Right lobe of liver (tissue), 6 donors: ENCODE data around the gene CACNG4. TPM values are rescaled to one million over a fixed set of nuclear protein-coding genes. Genes with fewer than 3 reads are reported as not detected.

Experiments used
- ATAC-seq, 4 donors: fragments of 200-7000 bp; cut with Tn5 transposase; one replicate each; pipeline ENCODE4 v1.9.1; 2020; ENCODE audit warnings: mild to moderate bottlenecking in 4 of 4, moderate library complexity in 4 of 4
- DNase-seq, 3 donors: peaks; one replicate each; pipeline ENCODE4 v3.0.0-alpha.2; 2020
- H3K27ac ChIP-seq, 3 donors: fragments of 200-600 bp; one replicate each; pipeline ENCODE4 v1.8.0; 2022
- H3K27me3 ChIP-seq, 2 donors: fragments of 200-600 bp; one replicate each; pipeline ENCODE4 v1.8.0; 2022
- H3K36me3 ChIP-seq, 4 donors: fragments of 200-600 bp; sonication (generic) in 1 of 4; one replicate each; pipeline versions ENCODE4 v1.5.1 to v1.8.0; 2017 to 2022; ENCODE audit warnings: control low read depth in 1 of 4
- H3K4me1 ChIP-seq, 4 donors: fragments of 200-600 bp; sonication (generic) in 1 of 4; one replicate each; pipeline versions ENCODE4 v1.5.1 to v1.8.0; 2017 to 2022; ENCODE audit warnings: control low read depth in 1 of 4
- H3K4me3 ChIP-seq, 3 donors: fragments of 200-600 bp; one replicate each; pipeline ENCODE4 v1.8.0; 2022
- H3K9me3 ChIP-seq, 4 donors: fragments of 200-600 bp; sonication (generic) in 1 of 4; one replicate each; pipeline versions ENCODE4 v1.5.1 to v1.8.0; 2017 to 2022; ENCODE audit warnings: control low read depth in 1 of 4
- CTCF ChIP-seq, 4 donors: fragments of 200-600 bp in 3 of 4; fragments of 450-650 bp in 1 of 4; IDR thresholded peaks; one replicate each; pipeline versions ENCODE4 v1.5.1 to v1.8.0; 2016 to 2022; ENCODE audit warnings: antibody characterized with exemption in 4 of 4, mild to moderate bottlenecking in 2 of 4
- POLR2A ChIP-seq: fragments of 450-650 bp; IDR thresholded peaks from one replicate; pipeline ENCODE4 v1.6.1; 2017; ENCODE audit warnings: antibody characterized with exemption, mild to moderate bottlenecking
- WGBS: methylation state at CpG from one replicate; pipeline ENCODE4 v1.1.6; 2018; ENCODE audit warnings: low coverage, low lambda C conversion rate; ENCODE audit not compliant: insufficient coverage; ENCODE audit errors: missing lambda C conversion rate; 5-methylcytosine and 5-hydroxymethylcytosine counted together
- intact Hi-C, 2 donors: fragments of 100-400 bp; cut with DNase I; formaldehyde crosslinking; loops; one replicate each; pipeline versions ENCODE4 v1.11.2 to v1.14.1; 2022
- total RNA-seq, 6 experiments: library from RNA; depleted of rRNA in 2 of 6; stranded (reverse); fragments of >200 nt in 2 of 6; fragmentation: NEBNext Ultra II Directional in 3 of 6; extraction: Animal tissue kit (Norgen Biotek cat#: 25700) in 3 of 6; gene quantifications; one replicate each; pipeline versions ENCODE4 v1.1.0 to v1.2.4, GENCODE V29; 2016 to 2023
- donor health status: DM: no; HTN: yes; CAD: no.
- donor health status: DM: no; HTN: no; CAD: no.
- donor health status: DM: no; HTN: no; CAD: no.
- donor health status: DM: no; HTN: yes; CAD: no.
- donor health status: DM: no; HTN: yes; CAD: no.

CACNG4 gene
- total RNA-seq, 6 experiments from 2014 or later = not detected

- Histone ChIP-seq H3K4me1 (no peaks in the 10 kb centered on the region), H3K9me3 (no peaks in the 10 kb centered on the region), H3K27me3 (no peaks in the 10 kb centered on the region), H3K36me3 (no peaks in the 10 kb centered on the region), H3K27ac (no peak overlapping the region), H3K4me3 (no peak overlapping the region)
- intact Hi-C loops = no loop called here
- ATAC-seq (no peak), DNase-seq (no peak)
- TF ChIP-seq POLR2A = no peak
- no peak for TF ChIP-seq CTCF (IDR thresholded peaks at IDR 0.05)
- WGBS = no CpG with 5 or more reads among the region's 5 CpGs
These were observed 90.1 kb downstream of the CACNG4 start for GRCh38 chr17:67054608-67055007.

DNA sequence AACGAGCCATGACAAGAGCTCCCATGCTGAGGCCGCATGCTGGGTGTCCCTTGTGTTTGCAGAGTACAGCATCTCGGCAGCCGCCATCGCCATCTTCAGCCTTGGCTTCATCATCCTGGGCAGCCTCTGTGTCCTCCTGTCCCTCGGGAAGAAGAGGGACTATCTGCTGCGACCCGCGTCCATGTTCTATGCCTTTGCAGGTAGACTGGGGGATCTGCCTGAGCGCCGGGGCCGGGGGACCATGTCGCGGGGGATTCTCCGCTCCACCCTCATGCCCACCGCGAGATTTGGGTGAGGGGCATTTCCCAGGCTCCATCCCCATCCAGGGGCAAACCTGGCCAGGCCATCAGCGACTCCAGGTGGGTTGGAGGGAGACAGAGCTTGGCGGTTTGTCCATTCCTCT, 90.5 kb downstream of the CACNG4 start:
- H3K4me1 ChIP-seq = no peaks in the 10 kb centered on the region
- no peak for DNase-seq
- H3K4me3 ChIP-seq = no peak overlapping the region
- TF ChIP-seq POLR2A (no peak), CTCF (IDR thresholded peaks at IDR 0.05) (no peak)
- ATAC-seq = no peak
- intact Hi-C loops = no loop called here
- H3K27ac ChIP-seq = no peak overlapping the region
- H3K27me3 ChIP-seq = no peaks in the 10 kb centered on the region
- 80% methylated on average over 2 of the region's 19 CpGs for WGBS
- H3K36me3 ChIP-seq = no peaks in the 10 kb centered on the region
- no peaks in the 10 kb centered on the region for H3K9me3 ChIP-seq

- H3K4me3 ChIP-seq = no peak overlapping the region
These were observed 91.6 kb downstream of the CACNG4 start for GRCh38 chr17:67055811-67056745.

GRCh38 chr17:67056746-67057490, 92.4 kb downstream of the CACNG4 start:
- H3K27me3 ChIP-seq = no peaks in the 10 kb centered on the region
- no peak for ATAC-seq
- intact Hi-C loops = no loop called here
- no peaks in the 10 kb centered on the region for H3K9me3 ChIP-seq
- TF ChIP-seq POLR2A = no peak
- no peak for TF ChIP-seq CTCF (IDR thresholded peaks at IDR 0.05)
- H3K27ac ChIP-seq = no peak overlapping the region
- DNase-seq = no peak
- no peak overlapping the region for H3K4me3 ChIP-seq
- 92% methylated on average over 14 of the region's 18 CpGs for WGBS
- no peaks in the 10 kb centered on the region for H3K4me1 ChIP-seq
- no peaks in the 10 kb centered on the region for H3K36me3 ChIP-seq

More at GRCh38 chr17:67055811-67056745, 91.6 kb downstream of the CACNG4 start:
- Histone ChIP-seq H3K4me1 (no peaks in the 10 kb centered on the region), H3K9me3 (no peaks in the 10 kb centered on the region), H3K36me3 (no peaks in the 10 kb centered on the region), H3K27ac (no peak overlapping the region), H3K27me3 (no peaks in the 10 kb centered on the region)
- intact Hi-C loops = no loop called here
- DNase-seq (no peak), ATAC-seq (no peak)
- TF ChIP-seq CTCF (IDR thresholded peaks at IDR 0.05) = no peak
- no peak for TF ChIP-seq POLR2A
- WGBS = 87% methylated on average over 3 of the region's 29 CpGs
